Measurements from ENCODE around the gene RFT1.

DNA sequence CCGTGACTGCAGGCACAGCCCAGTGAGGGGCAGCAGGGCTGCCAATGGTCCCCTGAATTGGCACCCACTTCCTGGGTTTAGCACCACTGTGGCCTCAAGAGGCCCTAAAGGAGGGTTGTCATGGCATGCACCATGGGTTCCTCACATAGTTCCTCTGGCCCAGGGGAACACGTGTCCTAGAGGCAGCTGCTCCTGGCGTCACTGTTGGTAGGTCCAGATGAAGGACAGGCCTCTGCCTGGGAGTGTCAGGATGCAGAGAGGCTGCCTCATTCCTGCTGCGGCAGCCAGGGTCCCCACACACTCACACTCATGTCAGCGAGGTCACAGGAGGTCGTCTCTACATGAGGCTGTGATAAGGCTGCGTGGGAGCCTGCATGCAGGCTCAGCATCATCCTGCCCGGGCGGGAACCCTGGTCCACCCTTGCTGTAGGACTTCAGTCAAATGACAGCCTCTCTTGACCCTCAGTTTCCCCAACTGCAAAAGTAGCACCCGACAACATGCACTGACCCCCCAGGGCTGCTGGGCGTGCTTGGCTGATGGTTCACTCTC lies 58.3 kb downstream of the RFT1 start:
- TF ChIP-seq, protein P1, sequence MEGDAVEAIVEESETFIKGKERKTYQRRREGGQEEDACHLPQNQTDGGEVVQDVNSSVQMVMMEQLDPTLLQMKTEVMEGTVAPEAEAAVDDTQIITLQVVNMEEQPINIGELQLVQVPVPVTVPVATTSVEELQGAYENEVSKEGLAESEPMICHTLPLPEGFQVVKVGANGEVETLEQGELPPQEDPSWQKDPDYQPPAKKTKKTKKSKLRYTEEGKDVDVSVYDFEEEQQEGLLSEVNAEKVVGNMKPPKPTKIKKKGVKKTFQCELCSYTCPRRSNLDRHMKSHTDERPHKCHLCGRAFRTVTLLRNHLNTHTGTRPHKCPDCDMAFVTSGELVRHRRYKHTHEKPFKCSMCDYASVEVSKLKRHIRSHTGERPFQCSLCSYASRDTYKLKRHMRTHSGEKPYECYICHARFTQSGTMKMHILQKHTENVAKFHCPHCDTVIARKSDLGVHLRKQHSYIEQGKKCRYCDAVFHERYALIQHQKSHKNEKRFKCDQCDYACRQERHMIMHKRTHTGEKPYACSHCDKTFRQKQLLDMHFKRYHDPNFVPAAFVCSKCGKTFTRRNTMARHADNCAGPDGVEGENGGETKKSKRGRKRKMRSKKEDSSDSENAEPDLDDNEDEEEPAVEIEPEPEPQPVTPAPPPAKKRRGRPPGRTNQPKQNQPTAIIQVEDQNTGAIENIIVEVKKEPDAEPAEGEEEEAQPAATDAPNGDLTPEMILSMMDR (IDR thresholded peaks at IDR 0.05; ENCODE audit: insufficient read depth, low read depth, low read length) = no peak
- TF ChIP-seq EZH2 (IDR thresholded peaks at IDR 0.05; ENCODE audit: insufficient read depth, low read length) = no peak
